ENCODE data around the gene NRGN. TPM values are rescaled to one million over a fixed set of nuclear protein-coding genes. Genes with fewer than 3 reads are reported as not detected.

NRGN gene
- total and polyA plus RNA-seq, 4 donors, result 0.51 to 1.7 (median 1.6) TPM; not detected in 1

GRCh38 chr11:124791626-124792341, 52.0 kb downstream of the NRGN start:
- no peak overlapping the region for H3K4me3 ChIP-seq (ENCODE audit: low read depth in 1 of 3, low read length in 3 of 3)
- 91% methylated on average over 4 of the region's 4 CpGs for WGBS

GRCh38 chr11:124793466-124794278, 53.9 kb downstream of the NRGN start:
- Histone ChIP-seq H3K4me3 (ENCODE audit: low read depth in 1 of 3, low read length in 3 of 3) (no peak overlapping the region), H3K27ac (ENCODE audit: low read depth in 1 of 2, low read length in 2 of 2) (no peak overlapping the region), H3K9me3 (ENCODE audit: control insufficient read depth in 4 of 4, low read length in 3 of 4) (no peaks in the 10 kb centered on the region), H3K27me3 (ENCODE audit: control insufficient read depth in 4 of 4, insufficient read depth in 4 of 4, low read length in 3 of 4) (no peaks in the 10 kb centered on the region), H3K4me1 (ENCODE audit: control insufficient read depth in 4 of 4, insufficient read depth in 4 of 4, low read length in 3 of 4) (peaks cover 0 to 7% (median 4%) of the 10 kb centered on the region in 4 donors), H3K9ac (ENCODE audit: low read depth in 1 of 2, low read length in 2 of 2) (no peak overlapping the region), H3K36me3 (ENCODE audit: control insufficient read depth in 4 of 4, insufficient read depth in 3 of 4, low read depth in 1 of 4, low read length in 3 of 4) (no peaks in the 10 kb centered on the region)
- DNase-seq (ENCODE audit: low spot score), result no peak
- 86% methylated on average over 2 of the region's 2 CpGs for WGBS
- peak; percentile 69 to 74 for TF ChIP-seq RAD21 (IDR thresholded peaks at IDR 0.05)
- peak; percentile 56 for TF ChIP-seq CTCF (IDR thresholded peaks at IDR 0.05; ENCODE audit: low read depth, low read length, missing input control)
- no peak for TF ChIP-seq REST (IDR thresholded peaks at IDR 0.05)

More at GRCh38 chr11:124791626-124792341, 52.0 kb downstream of the NRGN start:
- no peak for DNase-seq (ENCODE audit: low spot score)
- Histone ChIP-seq H3K9me3 (ENCODE audit: control insufficient read depth in 4 of 4, low read length in 3 of 4) (no peaks in the 10 kb centered on the region), H3K27me3 (ENCODE audit: control insufficient read depth in 4 of 4, insufficient read depth in 4 of 4, low read length in 3 of 4) (no peaks in the 10 kb centered on the region), H3K4me1 (ENCODE audit: control insufficient read depth in 4 of 4, insufficient read depth in 4 of 4, low read length in 3 of 4) (peaks cover 0 to 2% (median 0%) of the 10 kb centered on the region in 4 donors), H3K36me3 (ENCODE audit: control insufficient read depth in 4 of 4, insufficient read depth in 3 of 4, low read depth in 1 of 4, low read length in 3 of 4) (no peaks in the 10 kb centered on the region), H3K27ac (ENCODE audit: low read depth in 1 of 2, low read length in 2 of 2) (no peak overlapping the region), H3K9ac (ENCODE audit: low read depth in 1 of 2, low read length in 2 of 2) (no peak overlapping the region)
- no peak for TF ChIP-seq YY1 (IDR thresholded peaks at IDR 0.05)
- no peak for TF ChIP-seq CTCF (IDR thresholded peaks at IDR 0.05; ENCODE audit: low read depth, low read length, missing input control)
- TF ChIP-seq RAD21 (IDR thresholded peaks at IDR 0.05), result no peak
- TF ChIP-seq HNF4G (IDR thresholded peaks at IDR 0.05), result no peak
- TF ChIP-seq GABPA (IDR thresholded peaks at IDR 0.05 in 1 of 2, conservative IDR thresholded peaks at IDR 0.05 in 1 of 2), result no peak
- no peak for TF ChIP-seq MAX (IDR thresholded peaks at IDR 0.05)
- TF ChIP-seq ZBTB33 (IDR thresholded peaks at IDR 0.05), result no peak
- no peak for TF ChIP-seq TAF1 (conservative IDR thresholded peaks at IDR 0.05)
- TF ChIP-seq EGR1 (IDR thresholded peaks at IDR 0.05; ENCODE audit: low read depth in 2 of 2), result no peak
- no peak for TF ChIP-seq RXRA (IDR thresholded peaks at IDR 0.05)
- no peak for TF ChIP-seq FOXA2 (IDR thresholded peaks at IDR 0.05)
- no peak for TF ChIP-seq HNF4A (conservative IDR thresholded peaks at IDR 0.05)
- no peak for TF ChIP-seq NR2F2 (IDR thresholded peaks at IDR 0.05)

Data from liver (tissue), 9 donors.